ENCODE results near the gene MYO3A.

Gene MYO3A

GRCh38 chr10:26215396-26215934, 281.4 kb downstream of the MYO3A start:
- no peak for DNase-seq (ENCODE audit: low read depth in 2 of 2)

GRCh38 chr10:26215935-26216584, 282.0 kb downstream of the MYO3A start:
- DNase-seq (ENCODE audit: low read depth in 2 of 2), result no peak

GRCh38 chr10:26216585-26217395, 282.8 kb downstream of the MYO3A start, which contains the start of gene GAD2:
Gene GAD2 (plus strand): TSS chr10:26216774. CDS start chr10:26216810, 36 bp downstream.
- DNase-seq (ENCODE audit: low read depth in 2 of 2), result no peak

- no peak for DNase-seq (ENCODE audit: low read depth in 2 of 2)
These were observed 283.5 kb downstream of the MYO3A start for GRCh38 chr10:26217396-26218086.

- no peak for DNase-seq (ENCODE audit: low read depth in 2 of 2)
These were observed 285.6 kb downstream of the MYO3A start for GRCh38 chr10:26219676-26220075.

GRCh38 chr10:26220901-26221300, 286.9 kb downstream of the MYO3A start:
- no peak for DNase-seq (ENCODE audit: low read depth in 2 of 2)

GRCh38 chr10:26221541-26221940, 287.5 kb downstream of the MYO3A start:
- DNase-seq (ENCODE audit: low read depth in 2 of 2), result no peak

- DNase-seq (ENCODE audit: low read depth in 2 of 2), result no peak
These were observed 288.5 kb downstream of the MYO3A start for GRCh38 chr10:26222563-26222962.

- DNase-seq (ENCODE audit: low read depth in 2 of 2), result no peak
These were observed 291.3 kb downstream of the MYO3A start for GRCh38 chr10:26225322-26225721.

- no peak for DNase-seq (ENCODE audit: low read depth in 2 of 2)
These were observed 293.8 kb downstream of the MYO3A start for GRCh38 chr10:26227786-26228185.

- DNase-seq (ENCODE audit: low read depth in 2 of 2), result no peak
These were observed 298.1 kb downstream of the MYO3A start for GRCh38 chr10:26232174-26232573.

- DNase-seq (ENCODE audit: low read depth in 2 of 2), result no peak
These were observed 301.7 kb downstream of the MYO3A start for GRCh38 chr10:26235761-26236160.

- no peak for DNase-seq (ENCODE audit: low read depth in 2 of 2)
These were observed 304.3 kb downstream of the MYO3A start for GRCh38 chr10:26238378-26238777.

GRCh38 chr10:26242706-26243350, 308.8 kb downstream of the MYO3A start:
- no peak for DNase-seq (ENCODE audit: low read depth in 2 of 2)

GRCh38 chr10:26243351-26243720, 309.3 kb downstream of the MYO3A start:
- DNase-seq (ENCODE audit: low read depth in 2 of 2), result no peak

GRCh38 chr10:26249681-26250080, 315.7 kb downstream of the MYO3A start:
- DNase-seq (ENCODE audit: low read depth in 2 of 2), result no peak

- DNase-seq (ENCODE audit: low read depth in 2 of 2), result no peak
These were observed 317.9 kb downstream of the MYO3A start for GRCh38 chr10:26251925-26252324.

- DNase-seq (ENCODE audit: low read depth in 2 of 2), result no peak
These were observed 320.6 kb downstream of the MYO3A start for GRCh38 chr10:26254616-26255015.

GRCh38 chr10:26259341-26259740, 325.3 kb downstream of the MYO3A start:
- no peak for DNase-seq (ENCODE audit: low read depth in 2 of 2)
